ENCODE data around the gene MYB.

MYB gene

GRCh38 chr6:135257631-135258405 lies 76.7 kb downstream of the MYB start:
- Histone ChIP-seq H3K27ac (ENCODE audit: insufficient read depth, low read length, poor library complexity, severe bottlenecking) (no peak overlapping the region), H3K4me3 (ENCODE audit: insufficient read depth, low read depth, low read length, poor library complexity, severe bottlenecking) (no peak overlapping the region), H3K9me3 (ENCODE audit: control insufficient read depth, low read length) (no peaks in the 10 kb centered on the region)

GRCh38 chr6:135258970-135259369 lies 77.9 kb downstream of the MYB start:
- no peak overlapping the region for H3K27ac ChIP-seq (ENCODE audit: insufficient read depth, low read length, poor library complexity, severe bottlenecking)
- no peak overlapping the region for H3K4me3 ChIP-seq (ENCODE audit: insufficient read depth, low read depth, low read length, poor library complexity, severe bottlenecking)
- no peaks in the 10 kb centered on the region for H3K27me3 ChIP-seq (replicated peaks; ENCODE audit: control insufficient read depth, insufficient read depth, low read length, poor library complexity, severe bottlenecking)
- no peaks in the 10 kb centered on the region for H3K9me3 ChIP-seq (ENCODE audit: control insufficient read depth, low read length)
- no peaks in the 10 kb centered on the region for H3K36me3 ChIP-seq (ENCODE audit: control insufficient read depth, insufficient read depth, low read length)
- DNase-seq, result no peak
- no peaks in the 10 kb centered on the region for H3K4me1 ChIP-seq (ENCODE audit: control insufficient read depth, insufficient read depth, low read length, poor library complexity, severe bottlenecking)

More at GRCh38 chr6:135257631-135258405, 76.7 kb downstream of the MYB start:
- Histone ChIP-seq H3K36me3 (ENCODE audit: control insufficient read depth, insufficient read depth, low read length) (no peaks in the 10 kb centered on the region), H3K4me1 (ENCODE audit: control insufficient read depth, insufficient read depth, low read length, poor library complexity, severe bottlenecking) (no peaks in the 10 kb centered on the region), H3K27me3 (replicated peaks; ENCODE audit: control insufficient read depth, insufficient read depth, low read length, poor library complexity, severe bottlenecking) (no peaks in the 10 kb centered on the region)
- DNase-seq, result no peak

- no peak overlapping the region for H3K4me3 ChIP-seq (ENCODE audit: insufficient read depth, low read depth, low read length, poor library complexity, severe bottlenecking)
- H3K4me1 ChIP-seq (ENCODE audit: control insufficient read depth, insufficient read depth, low read length, poor library complexity, severe bottlenecking), result no peaks in the 10 kb centered on the region
- no peaks in the 10 kb centered on the region for H3K9me3 ChIP-seq (ENCODE audit: control insufficient read depth, low read length)
- no peaks in the 10 kb centered on the region for H3K27me3 ChIP-seq (replicated peaks; ENCODE audit: control insufficient read depth, insufficient read depth, low read length, poor library complexity, severe bottlenecking)
- H3K36me3 ChIP-seq (ENCODE audit: control insufficient read depth, insufficient read depth, low read length), result no peaks in the 10 kb centered on the region
- DNase-seq, result no peak
- no peak overlapping the region for H3K27ac ChIP-seq (ENCODE audit: insufficient read depth, low read length, poor library complexity, severe bottlenecking)
These were observed 79.5 kb downstream of the MYB start for GRCh38 chr6:135260612-135261011.

- Histone ChIP-seq H3K4me3 (ENCODE audit: insufficient read depth, low read depth, low read length, poor library complexity, severe bottlenecking) (no peak overlapping the region), H3K36me3 (ENCODE audit: control insufficient read depth, insufficient read depth, low read length) (no peaks in the 10 kb centered on the region), H3K9me3 (ENCODE audit: control insufficient read depth, low read length) (no peaks in the 10 kb centered on the region), H3K27ac (ENCODE audit: insufficient read depth, low read length, poor library complexity, severe bottlenecking) (no peak overlapping the region), H3K27me3 (replicated peaks; ENCODE audit: control insufficient read depth, insufficient read depth, low read length, poor library complexity, severe bottlenecking) (no peaks in the 10 kb centered on the region), H3K4me1 (ENCODE audit: control insufficient read depth, insufficient read depth, low read length, poor library complexity, severe bottlenecking) (no peaks in the 10 kb centered on the region)
- DNase-seq, result no peak
These were observed 81.0 kb downstream of the MYB start for GRCh38 chr6:135261872-135262725.

- Histone ChIP-seq H3K27ac (ENCODE audit: insufficient read depth, low read length, poor library complexity, severe bottlenecking) (no peak overlapping the region), H3K36me3 (ENCODE audit: control insufficient read depth, insufficient read depth, low read length) (no peaks in the 10 kb centered on the region), H3K4me1 (ENCODE audit: control insufficient read depth, insufficient read depth, low read length, poor library complexity, severe bottlenecking) (no peaks in the 10 kb centered on the region), H3K9me3 (ENCODE audit: control insufficient read depth, low read length) (no peaks in the 10 kb centered on the region), H3K27me3 (replicated peaks; ENCODE audit: control insufficient read depth, insufficient read depth, low read length, poor library complexity, severe bottlenecking) (no peaks in the 10 kb centered on the region), H3K4me3 (ENCODE audit: insufficient read depth, low read depth, low read length, poor library complexity, severe bottlenecking) (no peak overlapping the region)
- no peak for DNase-seq
These were observed 84.2 kb downstream of the MYB start for GRCh38 chr6:135265278-135265677.

GRCh38 chr6:135266675-135267074 lies 85.6 kb downstream of the MYB start:
- no peaks in the 10 kb centered on the region for H3K4me1 ChIP-seq (ENCODE audit: control insufficient read depth, insufficient read depth, low read length, poor library complexity, severe bottlenecking)
- no peaks in the 10 kb centered on the region for H3K27me3 ChIP-seq (replicated peaks; ENCODE audit: control insufficient read depth, insufficient read depth, low read length, poor library complexity, severe bottlenecking)
- no peak for DNase-seq
- H3K4me3 ChIP-seq (ENCODE audit: insufficient read depth, low read depth, low read length, poor library complexity, severe bottlenecking), result no peak overlapping the region
- no peaks in the 10 kb centered on the region for H3K36me3 ChIP-seq (ENCODE audit: control insufficient read depth, insufficient read depth, low read length)
- no peak overlapping the region for H3K27ac ChIP-seq (ENCODE audit: insufficient read depth, low read length, poor library complexity, severe bottlenecking)
- no peaks in the 10 kb centered on the region for H3K9me3 ChIP-seq (ENCODE audit: control insufficient read depth, low read length)

- H3K4me1 ChIP-seq (ENCODE audit: control insufficient read depth, insufficient read depth, low read length, poor library complexity, severe bottlenecking), result no peaks in the 10 kb centered on the region
- H3K27me3 ChIP-seq (replicated peaks; ENCODE audit: control insufficient read depth, insufficient read depth, low read length, poor library complexity, severe bottlenecking), result no peaks in the 10 kb centered on the region
- H3K27ac ChIP-seq (ENCODE audit: insufficient read depth, low read length, poor library complexity, severe bottlenecking), result no peak overlapping the region
- H3K9me3 ChIP-seq (ENCODE audit: control insufficient read depth, low read length), result no peaks in the 10 kb centered on the region
- H3K4me3 ChIP-seq (ENCODE audit: insufficient read depth, low read depth, low read length, poor library complexity, severe bottlenecking), result no peak overlapping the region
- DNase-seq, result no peak
- H3K36me3 ChIP-seq (ENCODE audit: control insufficient read depth, insufficient read depth, low read length), result no peaks in the 10 kb centered on the region
These were observed 86.0 kb downstream of the MYB start for GRCh38 chr6:135267085-135267484.

GRCh38 chr6:135268263-135268662 lies 87.2 kb downstream of the MYB start:
- no peak for DNase-seq
- no peaks in the 10 kb centered on the region for H3K36me3 ChIP-seq (ENCODE audit: control insufficient read depth, insufficient read depth, low read length)
- H3K9me3 ChIP-seq (ENCODE audit: control insufficient read depth, low read length), result no peaks in the 10 kb centered on the region
- no peak overlapping the region for H3K27ac ChIP-seq (ENCODE audit: insufficient read depth, low read length, poor library complexity, severe bottlenecking)
- no peaks in the 10 kb centered on the region for H3K27me3 ChIP-seq (replicated peaks; ENCODE audit: control insufficient read depth, insufficient read depth, low read length, poor library complexity, severe bottlenecking)
- no peaks in the 10 kb centered on the region for H3K4me1 ChIP-seq (ENCODE audit: control insufficient read depth, insufficient read depth, low read length, poor library complexity, severe bottlenecking)
- no peak overlapping the region for H3K4me3 ChIP-seq (ENCODE audit: insufficient read depth, low read depth, low read length, poor library complexity, severe bottlenecking)

- H3K4me3 ChIP-seq (ENCODE audit: insufficient read depth, low read depth, low read length, poor library complexity, severe bottlenecking), result no peak overlapping the region
- no peaks in the 10 kb centered on the region for H3K27me3 ChIP-seq (replicated peaks; ENCODE audit: control insufficient read depth, insufficient read depth, low read length, poor library complexity, severe bottlenecking)
- no peaks in the 10 kb centered on the region for H3K4me1 ChIP-seq (ENCODE audit: control insufficient read depth, insufficient read depth, low read length, poor library complexity, severe bottlenecking)
- H3K9me3 ChIP-seq (ENCODE audit: control insufficient read depth, low read length), result no peaks in the 10 kb centered on the region
- no peak overlapping the region for H3K27ac ChIP-seq (ENCODE audit: insufficient read depth, low read length, poor library complexity, severe bottlenecking)
- H3K36me3 ChIP-seq (ENCODE audit: control insufficient read depth, insufficient read depth, low read length), result no peaks in the 10 kb centered on the region
- DNase-seq, result no peak
These were observed 87.6 kb downstream of the MYB start for GRCh38 chr6:135268740-135269139.

Measured in effector memory CD4-positive, alpha-beta T cell (primary cell).